ENCODE results near the gene TREM2. TPM values are rescaled to one million over a fixed set of nuclear protein-coding genes. Genes with fewer than 3 reads are reported as not detected.

Gene TREM2
- total RNA-seq, 4 donors from 2014 or later, result 10.0 to 46.1 (median 14.3) TPM

DNA sequence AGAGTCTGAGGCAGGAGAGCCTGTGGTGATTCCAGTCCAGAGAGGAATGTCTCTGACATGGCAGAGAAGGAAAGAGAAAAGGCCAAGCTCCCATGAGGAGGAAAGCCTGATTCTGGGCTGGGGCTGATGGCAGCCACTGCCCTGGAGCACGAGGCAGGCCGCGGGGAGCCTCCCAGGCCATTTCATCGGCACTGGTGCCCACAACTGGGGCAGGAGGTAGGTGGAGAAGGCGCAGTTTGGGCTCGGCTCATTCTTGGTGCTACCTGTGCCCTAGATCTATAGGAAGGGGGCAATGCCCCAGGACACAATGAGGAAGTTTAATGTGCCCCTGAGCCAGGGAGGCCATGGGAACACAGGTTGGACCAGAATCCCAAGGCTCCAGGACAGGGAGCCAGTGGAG is 6.1 kb downstream of the TREM2 start:
- no peaks in the 10 kb centered on the region for H3K4me1 ChIP-seq
- 92 to 93% methylated on average over 6 of the region's 6 CpGs for WGBS, 2 donors
- no peaks in the 10 kb centered on the region for H3K9me3 ChIP-seq
- no peak overlapping the region for H3K27ac ChIP-seq
- H3K36me3 ChIP-seq, result peaks cover 0 to 3% (median 0%) of the 10 kb centered on the region in 3 donors
- no peak for TF ChIP-seq EP300 (IDR thresholded peaks at IDR 0.05)
- TF ChIP-seq, protein P1, sequence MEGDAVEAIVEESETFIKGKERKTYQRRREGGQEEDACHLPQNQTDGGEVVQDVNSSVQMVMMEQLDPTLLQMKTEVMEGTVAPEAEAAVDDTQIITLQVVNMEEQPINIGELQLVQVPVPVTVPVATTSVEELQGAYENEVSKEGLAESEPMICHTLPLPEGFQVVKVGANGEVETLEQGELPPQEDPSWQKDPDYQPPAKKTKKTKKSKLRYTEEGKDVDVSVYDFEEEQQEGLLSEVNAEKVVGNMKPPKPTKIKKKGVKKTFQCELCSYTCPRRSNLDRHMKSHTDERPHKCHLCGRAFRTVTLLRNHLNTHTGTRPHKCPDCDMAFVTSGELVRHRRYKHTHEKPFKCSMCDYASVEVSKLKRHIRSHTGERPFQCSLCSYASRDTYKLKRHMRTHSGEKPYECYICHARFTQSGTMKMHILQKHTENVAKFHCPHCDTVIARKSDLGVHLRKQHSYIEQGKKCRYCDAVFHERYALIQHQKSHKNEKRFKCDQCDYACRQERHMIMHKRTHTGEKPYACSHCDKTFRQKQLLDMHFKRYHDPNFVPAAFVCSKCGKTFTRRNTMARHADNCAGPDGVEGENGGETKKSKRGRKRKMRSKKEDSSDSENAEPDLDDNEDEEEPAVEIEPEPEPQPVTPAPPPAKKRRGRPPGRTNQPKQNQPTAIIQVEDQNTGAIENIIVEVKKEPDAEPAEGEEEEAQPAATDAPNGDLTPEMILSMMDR (IDR thresholded peaks at IDR 0.05), result no peak
- TF ChIP-seq POLR2A (IDR thresholded peaks at IDR 0.05), result no peak
- peaks cover 0 to 5% of the 10 kb centered on the region in 2 donors for H3K27me3 ChIP-seq
- no peak for DNase-seq (ENCODE audit: low spot score in 2 of 2)
- no peak overlapping the region for H3K4me3 ChIP-seq

DNA sequence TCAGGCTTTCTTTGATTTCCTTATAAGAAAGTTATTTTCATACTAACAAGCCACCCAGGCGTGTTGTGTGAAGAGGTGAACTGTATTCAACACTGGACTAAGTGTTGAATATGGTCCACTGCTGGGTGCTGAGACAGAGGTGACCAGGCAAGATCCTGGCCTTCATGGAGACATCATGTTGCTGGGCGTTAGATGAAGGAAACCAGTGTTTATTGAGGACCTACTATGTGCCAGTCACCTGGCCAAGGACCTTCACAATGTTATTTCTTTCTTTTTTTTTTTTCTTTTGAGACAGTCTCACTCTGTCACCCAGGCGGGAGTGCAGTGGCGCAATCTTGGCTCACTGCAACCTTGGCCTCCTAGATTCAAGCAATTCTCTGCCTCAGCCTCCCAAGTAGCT is 6.9 kb downstream of the TREM2 start:
- no peaks in the 10 kb centered on the region for H3K9me3 ChIP-seq
- H3K4me1 ChIP-seq, result no peaks in the 10 kb centered on the region
- peaks cover 0 to 8% (median 0%) of the 10 kb centered on the region in 3 donors for H3K36me3 ChIP-seq
- no peak overlapping the region for H3K4me3 ChIP-seq
- WGBS, 2 donors, result 94 to 95% methylated on average over 4 of the region's 4 CpGs
- DNase-seq (ENCODE audit: low spot score in 2 of 2), result no peak
- H3K27me3 ChIP-seq, result peaks cover 0 to 2% of the 10 kb centered on the region in 2 donors
- no peak overlapping the region for H3K27ac ChIP-seq
- TF ChIP-seq EP300 (IDR thresholded peaks at IDR 0.05), result no peak
- TF ChIP-seq POLR2A (IDR thresholded peaks at IDR 0.05), result no peak
- TF ChIP-seq, protein P1 (IDR thresholded peaks at IDR 0.05), result no peak

DNA sequence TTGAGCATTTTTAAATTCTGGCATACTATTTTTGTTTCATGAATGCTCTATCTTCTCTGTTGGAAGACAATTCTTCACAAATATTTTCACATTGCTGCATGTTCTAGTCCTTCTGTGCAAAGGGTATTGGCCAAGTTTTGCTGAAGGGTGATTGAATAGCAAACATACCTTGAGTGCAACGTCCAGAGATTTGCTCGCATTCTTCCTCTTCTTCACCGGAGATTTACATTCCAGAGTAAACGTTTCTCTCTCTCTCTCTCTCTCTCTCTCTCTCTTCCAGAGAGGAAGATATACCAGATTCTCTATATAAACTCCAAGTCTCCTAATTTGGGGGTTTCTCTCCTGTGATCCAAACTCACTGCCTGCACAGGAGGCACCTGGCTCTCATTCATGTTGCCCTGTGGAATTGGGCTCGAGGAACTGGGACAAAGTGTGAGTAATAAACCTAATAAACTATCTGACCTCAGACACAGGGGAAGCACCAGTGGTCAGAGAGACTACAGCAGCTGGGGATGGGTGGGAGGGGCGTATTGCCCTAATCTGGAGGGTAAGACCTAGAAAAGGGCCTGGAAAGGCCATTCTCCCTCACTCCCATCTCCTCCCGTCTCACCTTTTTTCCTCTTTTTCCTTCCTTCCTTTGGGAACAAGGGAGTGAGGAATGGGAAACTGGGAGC is 7.6 kb downstream of the TREM2 start:
- Histone ChIP-seq H3K9me3 (no peaks in the 10 kb centered on the region), H3K4me1 (no peaks in the 10 kb centered on the region), H3K36me3 (peaks cover 0 to 15% (median 0%) of the 10 kb centered on the region in 3 donors), H3K27me3 (no peaks in the 10 kb centered on the region), H3K4me3 (no peak overlapping the region), H3K27ac (no peak overlapping the region)
- WGBS, 2 donors, result 35 to 42% methylated on average over 7 of the region's 7 CpGs
- TF ChIP-seq, protein P1 (IDR thresholded peaks at IDR 0.05), result no peak
- no peak for TF ChIP-seq POLR2A (IDR thresholded peaks at IDR 0.05)
- TF ChIP-seq EP300 (IDR thresholded peaks at IDR 0.05), result no peak
- no peak for DNase-seq (ENCODE audit: low spot score in 2 of 2)

DNA sequence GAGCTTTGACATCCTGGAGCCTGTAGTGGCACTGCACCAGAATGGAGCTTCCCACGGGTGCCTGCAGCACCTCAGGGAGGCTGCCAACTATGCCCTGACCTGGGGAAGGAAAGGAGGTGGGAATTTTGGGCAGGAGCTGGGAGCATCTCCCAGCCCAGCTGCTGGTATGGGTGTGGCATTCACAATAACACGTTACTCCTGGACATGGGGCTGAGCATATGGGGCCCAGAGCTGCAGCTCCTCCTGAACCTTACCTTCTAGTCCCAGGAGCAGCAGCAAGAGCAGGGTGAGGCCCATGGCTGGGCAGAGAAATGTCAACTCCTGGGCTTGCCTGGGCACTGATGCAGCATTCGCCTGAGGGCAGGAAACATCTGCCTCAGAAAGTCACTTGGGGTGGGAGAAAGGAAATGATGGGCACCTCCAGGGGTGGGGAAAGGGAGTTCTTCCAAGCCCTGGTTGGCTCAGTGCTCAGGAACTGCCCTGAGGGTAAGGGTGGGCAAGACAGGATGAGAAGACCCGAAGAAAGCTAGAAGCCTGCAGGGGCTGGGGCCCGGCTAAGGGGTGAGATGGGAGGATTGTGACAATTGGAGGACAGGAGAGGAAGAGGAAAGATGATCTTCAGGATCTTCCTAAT is 8.8 kb downstream of the TREM2 start, which contains the start of gene TREML1:
TSS of gene TREML1 (minus strand) at position 356 of the 634 bp plus-strand sequence. CDS start at position 297, 59 bp downstream.
- Histone ChIP-seq H3K4me3 (no peak within 1 kb of the TSS), H3K27ac (no peak within 1 kb of the TSS), H3K27me3 (no peaks in the 10 kb centered on the region), H3K36me3 (peaks cover 0 to 27% (median 0%) of the 10 kb centered on the region in 3 donors), H3K9me3 (no peaks in the 10 kb centered on the region), H3K4me1 (no peaks in the 10 kb centered on the region)
- TF ChIP-seq, protein P1 (IDR thresholded peaks at IDR 0.05), result no peak
- no peak for TF ChIP-seq EP300 (IDR thresholded peaks at IDR 0.05)
- no peak for TF ChIP-seq POLR2A (IDR thresholded peaks at IDR 0.05)
- no peak for DNase-seq (ENCODE audit: low spot score in 2 of 2)
- WGBS, 2 donors, result 66% methylated on average over 4 to 5 of the region's 5 CpGs

DNA sequence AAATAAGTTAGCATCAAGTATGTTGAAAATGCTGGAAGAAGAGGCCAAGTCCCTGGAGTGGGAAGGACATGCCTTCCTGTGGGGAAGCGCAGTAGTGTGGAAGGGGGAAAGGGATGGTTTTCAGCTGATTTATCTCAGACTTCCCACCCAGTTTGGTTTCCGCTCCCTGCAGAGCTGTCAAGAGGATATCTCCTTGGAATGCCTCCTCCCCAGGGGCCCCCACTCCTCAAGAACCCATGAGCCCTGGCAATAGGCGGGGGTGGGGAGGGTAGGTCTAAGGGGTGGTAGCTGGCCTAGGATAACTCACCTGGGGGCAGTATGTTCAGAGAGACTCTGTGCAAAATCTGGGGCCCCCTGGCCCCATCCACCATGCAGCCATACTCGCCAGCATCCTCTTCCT is 9.5 kb downstream of the TREM2 start:
- H3K4me1 ChIP-seq, result no peaks in the 10 kb centered on the region
- WGBS, 2 donors, result 80 to 90% methylated on average over 4 of the region's 4 CpGs
- H3K36me3 ChIP-seq, result peaks cover 0 to 30% (median 0%) of the 10 kb centered on the region in 3 donors
- TF ChIP-seq EP300 (IDR thresholded peaks at IDR 0.05), result no peak
- TF ChIP-seq, protein P1 (IDR thresholded peaks at IDR 0.05), result no peak
- TF ChIP-seq POLR2A (IDR thresholded peaks at IDR 0.05), result no peak
- H3K27ac ChIP-seq, result no peak overlapping the region
- H3K9me3 ChIP-seq, result no peaks in the 10 kb centered on the region
- no peak for DNase-seq (ENCODE audit: low spot score in 2 of 2)
- no peaks in the 10 kb centered on the region for H3K27me3 ChIP-seq
- H3K4me3 ChIP-seq, result no peak overlapping the region
